PFSK-1 (cell line): Measurements from ENCODE around the gene LRRC15.

Experiments used
- FOXP2 ChIP-seq: optimal IDR thresholded peaks from 2 replicates; pipeline ENCODE3; 2011; ENCODE audit warnings: borderline replicate concordance, control low read depth, inconsistent platforms; ENCODE audit not compliant: insufficient read depth; ENCODE audit errors: extremely low read length, extremely low read depth
- POLR2AphosphoS5 ChIP-seq: IDR thresholded peaks from 2 replicates; pipeline ENCODE4 v1.6.1; 2012; ENCODE audit warnings: low read depth, mild to moderate bottlenecking, control low read depth, low read length, moderate library complexity
- REST ChIP-seq, 2 experiments: IDR thresholded peaks; 2 replicates each; pipeline versions ENCODE4 v1.6.1 to v1.8.0; 2011 to 2012; ENCODE audit warnings: low read depth in 2 of 2, low read length in 2 of 2, control low read depth in 1 of 2, inconsistent platforms in 1 of 2, mild to moderate bottlenecking in 1 of 2, moderate library complexity in 1 of 2; ENCODE audit not compliant: insufficient read depth in 1 of 2
- SIN3A ChIP-seq: IDR thresholded peaks from 2 replicates; pipeline ENCODE4 v1.6.1; 2012; ENCODE audit warnings: mild to moderate bottlenecking, low read length, moderate library complexity, borderline replicate concordance; ENCODE audit not compliant: insufficient read depth
- TAF1 ChIP-seq: IDR thresholded peaks from 2 replicates; pipeline ENCODE4 v1.6.1; 2012; ENCODE audit warnings: low read length, control low read depth, borderline replicate concordance; ENCODE audit not compliant: insufficient read depth

The LRRC15 gene

GRCh38 chr3:194330579-194330978, 39.0 kb downstream of the LRRC15 start:
- TF ChIP-seq POLR2AphosphoS5 (no peak), FOXP2 (no peak), REST (IDR thresholded peaks at IDR 0.05; ENCODE audit: insufficient read depth in 1 of 2, low read depth in 2 of 2, low read length in 2 of 2) (no peak), SIN3A (no peak), TAF1 (no peak)

- TF ChIP-seq SIN3A (no peak), FOXP2 (no peak), POLR2AphosphoS5 (no peak), TAF1 (no peak), REST (IDR thresholded peaks at IDR 0.05; ENCODE audit: insufficient read depth in 1 of 2, low read depth in 2 of 2, low read length in 2 of 2) (no peak)
Measured at GRCh38 chr3:194330160-194330559, 39.4 kb downstream of the LRRC15 start.

- TF ChIP-seq REST (IDR thresholded peaks at IDR 0.05; ENCODE audit: insufficient read depth in 1 of 2, low read depth in 2 of 2, low read length in 2 of 2) (no peak), SIN3A (no peak), POLR2AphosphoS5 (no peak), TAF1 (no peak), FOXP2 (no peak)
Measured at GRCh38 chr3:194329583-194329965, 40.0 kb downstream of the LRRC15 start.

- no peak for TF ChIP-seq SIN3A
- TF ChIP-seq TAF1 = no peak
- TF ChIP-seq POLR2AphosphoS5 = no peak
- no peak for TF ChIP-seq REST (IDR thresholded peaks at IDR 0.05; ENCODE audit: insufficient read depth in 1 of 2, low read depth in 2 of 2, low read length in 2 of 2)
- TF ChIP-seq FOXP2 = no peak
Measured at GRCh38 chr3:194328942-194329582, 40.5 kb downstream of the LRRC15 start.
